ENCODE results near the gene ATOSA. TPM values are rescaled to one million over a fixed set of nuclear protein-coding genes. Genes with fewer than 3 reads are reported as not detected.

The ATOSA gene
- total and polyA plus RNA-seq, 7 donors: 21.0 to 90.3 (median 50.1) TPM

DNA sequence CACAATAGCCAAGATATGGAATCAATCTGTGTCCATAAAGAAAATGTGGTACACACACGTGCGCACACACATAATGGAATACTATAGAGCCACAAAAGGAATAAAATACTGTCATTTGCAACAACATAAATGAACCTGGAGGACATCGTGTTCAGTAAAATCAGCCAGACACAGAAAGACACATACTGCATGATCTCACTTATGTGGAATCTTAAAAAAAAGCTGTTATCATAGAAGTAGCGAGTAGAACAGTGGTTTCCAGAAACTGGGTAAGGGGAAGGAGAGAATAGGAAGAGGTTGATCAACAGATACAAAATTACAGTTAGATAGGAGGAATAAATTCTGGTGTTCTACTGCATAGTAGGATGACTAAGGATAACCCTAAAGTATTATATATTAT is 11.1 kb downstream of the ATOSA start:
- Histone ChIP-seq H3K4me3 (no peak overlapping the region), H3K4me1 (peaks cover 0 to 38% (median 16%) of the 10 kb centered on the region in 4 donors), H3K36me3 (peaks cover 3 to 95% (median 20%) of the 10 kb centered on the region in 4 donors), H3K27ac (peak overlapping the region in 2 of 4 donors; percentile 34 to 48), H3K27me3 (no peaks in the 10 kb centered on the region), H3K9me3 (no peaks in the 10 kb centered on the region)
- no peak for DNase-seq
- 92 to 93% methylated on average over 4 of the region's 4 CpGs for WGBS, 2 donors
- TF ChIP-seq POLR2A (IDR thresholded peaks at IDR 0.05) (no peak), EP300 (IDR thresholded peaks at IDR 0.05) (no peak), POLR2AphosphoS5 (IDR thresholded peaks at IDR 0.05) (no peak)
- TF ChIP-seq, protein P1, sequence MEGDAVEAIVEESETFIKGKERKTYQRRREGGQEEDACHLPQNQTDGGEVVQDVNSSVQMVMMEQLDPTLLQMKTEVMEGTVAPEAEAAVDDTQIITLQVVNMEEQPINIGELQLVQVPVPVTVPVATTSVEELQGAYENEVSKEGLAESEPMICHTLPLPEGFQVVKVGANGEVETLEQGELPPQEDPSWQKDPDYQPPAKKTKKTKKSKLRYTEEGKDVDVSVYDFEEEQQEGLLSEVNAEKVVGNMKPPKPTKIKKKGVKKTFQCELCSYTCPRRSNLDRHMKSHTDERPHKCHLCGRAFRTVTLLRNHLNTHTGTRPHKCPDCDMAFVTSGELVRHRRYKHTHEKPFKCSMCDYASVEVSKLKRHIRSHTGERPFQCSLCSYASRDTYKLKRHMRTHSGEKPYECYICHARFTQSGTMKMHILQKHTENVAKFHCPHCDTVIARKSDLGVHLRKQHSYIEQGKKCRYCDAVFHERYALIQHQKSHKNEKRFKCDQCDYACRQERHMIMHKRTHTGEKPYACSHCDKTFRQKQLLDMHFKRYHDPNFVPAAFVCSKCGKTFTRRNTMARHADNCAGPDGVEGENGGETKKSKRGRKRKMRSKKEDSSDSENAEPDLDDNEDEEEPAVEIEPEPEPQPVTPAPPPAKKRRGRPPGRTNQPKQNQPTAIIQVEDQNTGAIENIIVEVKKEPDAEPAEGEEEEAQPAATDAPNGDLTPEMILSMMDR (IDR thresholded peaks at IDR 0.05): no peak
- intact Hi-C loops (cut with DNase I): no loop called here

GRCh38 chr15:52667597-52667996 is 11.6 kb downstream of the ATOSA start:
- Histone ChIP-seq H3K27ac (peak overlapping the region in 2 of 4 donors; percentile 34 to 48), H3K27me3 (no peaks in the 10 kb centered on the region), H3K4me1 (peaks cover 0 to 33% (median 16%) of the 10 kb centered on the region in 4 donors), H3K4me3 (no peak overlapping the region), H3K9me3 (no peaks in the 10 kb centered on the region), H3K36me3 (peaks cover 3 to 90% (median 20%) of the 10 kb centered on the region in 4 donors)
- intact Hi-C loops (cut with DNase I): no loop called here
- TF ChIP-seq POLR2AphosphoS5 (IDR thresholded peaks at IDR 0.05) (no peak), POLR2A (IDR thresholded peaks at IDR 0.05) (no peak), EP300 (IDR thresholded peaks at IDR 0.05) (no peak)
- TF ChIP-seq, protein P1 (IDR thresholded peaks at IDR 0.05): no peak
- WGBS, 2 donors: 90 to 93% methylated on average over 3 of the region's 3 CpGs
- no peak for DNase-seq

GRCh38 chr15:52663536-52664294 is 15.5 kb downstream of the ATOSA start:
- intact Hi-C loops (cut with DNase I): no loop called here
- no peaks in the 10 kb centered on the region for H3K27me3 ChIP-seq
- WGBS, 2 donors: 92 to 94% methylated on average over 3 of the region's 3 CpGs
- H3K36me3 ChIP-seq: peaks cover 3 to 77% (median 10%) of the 10 kb centered on the region in 4 donors
- H3K4me1 ChIP-seq: peaks cover 0 to 25% (median 17%) of the 10 kb centered on the region in 4 donors
- TF ChIP-seq POLR2AphosphoS5 (IDR thresholded peaks at IDR 0.05) (no peak), EP300 (IDR thresholded peaks at IDR 0.05) (no peak), POLR2A (IDR thresholded peaks at IDR 0.05) (no peak)
- TF ChIP-seq, protein P1 (IDR thresholded peaks at IDR 0.05): no peak
- H3K4me3 ChIP-seq: no peak overlapping the region
- no peak for DNase-seq
- no peaks in the 10 kb centered on the region for H3K9me3 ChIP-seq
- H3K27ac ChIP-seq: no peak overlapping the region

GRCh38 chr15:52661909-52662308 is 17.3 kb downstream of the ATOSA start:
- Histone ChIP-seq H3K4me1 (peaks cover 0 to 25% (median 23%) of the 10 kb centered on the region in 4 donors), H3K9me3 (no peaks in the 10 kb centered on the region), H3K36me3 (peaks cover 3 to 68% (median 10%) of the 10 kb centered on the region in 4 donors), H3K4me3 (no peak overlapping the region), H3K27me3 (no peaks in the 10 kb centered on the region), H3K27ac (no peak overlapping the region)
- TF ChIP-seq EP300 (IDR thresholded peaks at IDR 0.05): no peak
- TF ChIP-seq, protein P1 (IDR thresholded peaks at IDR 0.05): no peak
- TF ChIP-seq POLR2AphosphoS5 (IDR thresholded peaks at IDR 0.05): no peak
- TF ChIP-seq POLR2A (IDR thresholded peaks at IDR 0.05): no peak
- 79 to 88% methylated on average over 1 of the region's 1 CpG for WGBS, 2 donors
- DNase-seq: no peak
- intact Hi-C loops (cut with DNase I): no loop called here
